Measurements from ENCODE around the gene TMEM150B.

The TMEM150B gene

GRCh38 chr19:55279340-55279739 lies 45.8 kb downstream of the TMEM150B start:
- no peak for TF ChIP-seq CTCF (IDR thresholded peaks at IDR 0.05)

- no peak for TF ChIP-seq CTCF (IDR thresholded peaks at IDR 0.05)
These were observed 46.6 kb downstream of the TMEM150B start for GRCh38 chr19:55278391-55279135.

- no peak for TF ChIP-seq CTCF (IDR thresholded peaks at IDR 0.05)
These were observed 47.6 kb downstream of the TMEM150B start for GRCh38 chr19:55277494-55277893.

- TF ChIP-seq CTCF (IDR thresholded peaks at IDR 0.05), result no peak
These were observed 48.3 kb downstream of the TMEM150B start for GRCh38 chr19:55276720-55277430.

- TF ChIP-seq CTCF (IDR thresholded peaks at IDR 0.05), result no peak
These were observed 49.1 kb downstream of the TMEM150B start for GRCh38 chr19:55275851-55276719.

GRCh38 chr19:55273978-55274707 lies 51.0 kb downstream of the TMEM150B start:
- no peak for TF ChIP-seq CTCF (IDR thresholded peaks at IDR 0.05)

GRCh38 chr19:55272142-55272541 lies 53.0 kb downstream of the TMEM150B start:
- TF ChIP-seq CTCF (IDR thresholded peaks at IDR 0.05), result no peak

All from LNCAP (cell line).